NCI-H526 (cell line): ENCODE results near the gene PTPRG.
A peak's percentile ranks its signal among the peaks of the same experiment; 100 is the strongest.

Experiments used
- DNase-seq, 2 experiments: peaks; one replicate each; lab custom pipeline; 2025; lab: John Stamatoyannopoulos, UW

The PTPRG gene

GRCh38 chr3:61765157-61765876, 203.9 kb downstream of the PTPRG start:
- no peak for DNase-seq

GRCh38 chr3:61768284-61769037, 207.1 kb downstream of the PTPRG start:
- DNase-seq: no peak

- DNase-seq: no peak
Measured at GRCh38 chr3:61769266-61769990, 208.1 kb downstream of the PTPRG start.

GRCh38 chr3:61771976-61772375, 210.6 kb downstream of the PTPRG start:
- no peak for DNase-seq

- no peak for DNase-seq
Measured at GRCh38 chr3:61772456-61772855, 211.1 kb downstream of the PTPRG start.

- DNase-seq: no peak
Measured at GRCh38 chr3:61774279-61774890, 213.0 kb downstream of the PTPRG start.

GRCh38 chr3:61776390-61776789, 215.0 kb downstream of the PTPRG start:
- DNase-seq: no peak

- DNase-seq: no peak
Measured at GRCh38 chr3:61777483-61777882, 216.1 kb downstream of the PTPRG start.

- DNase-seq: no peak
Measured at GRCh38 chr3:61778095-61778494, 216.7 kb downstream of the PTPRG start.

GRCh38 chr3:61780016-61780415, 218.6 kb downstream of the PTPRG start:
- no peak for DNase-seq

- peak in 1 of 2 experiments; percentile 3 for DNase-seq
Measured at GRCh38 chr3:61780455-61781228, 219.3 kb downstream of the PTPRG start.

GRCh38 chr3:61783993-61784718, 222.8 kb downstream of the PTPRG start:
- no peak for DNase-seq

- no peak for DNase-seq
Measured at GRCh38 chr3:61788623-61789507, 227.5 kb downstream of the PTPRG start.

GRCh38 chr3:61789861-61790260, 228.5 kb downstream of the PTPRG start:
- no peak for DNase-seq

- DNase-seq: no peak
Measured at GRCh38 chr3:61790411-61790810, 229.0 kb downstream of the PTPRG start.

GRCh38 chr3:61793056-61793455, 231.7 kb downstream of the PTPRG start:
- DNase-seq: no peak

- DNase-seq: no peak
Measured at GRCh38 chr3:61793521-61793920, 232.2 kb downstream of the PTPRG start.

- DNase-seq: no peak
Measured at GRCh38 chr3:61794341-61794740, 233.0 kb downstream of the PTPRG start.

GRCh38 chr3:61794961-61795360, 233.6 kb downstream of the PTPRG start:
- DNase-seq: no peak
